H1 (cell line): ENCODE measurements around the gene BABAM2. TPM values are rescaled to one million over a fixed set of nuclear protein-coding genes. Genes with fewer than 3 reads are reported as not detected.

ENCODE experiments used
- CTCF ChIA-PET: fragments of 300-600 bp; sonication (Branson Sonifier 250); formaldehyde crosslinking; loops from one replicate; lab custom pipeline; 2021; ENCODE audit not compliant: partially characterized antibody; lab: Charles Lee
- POLR2A ChIA-PET: fragments of 300-600 bp; sonication (Branson Sonifier 250); formaldehyde crosslinking; loops from one replicate; lab custom pipeline; 2021; ENCODE audit warnings: inconsistent platforms; ENCODE audit not compliant: partially characterized antibody; lab: Charles Lee
- DNase-seq, 2 experiments: peaks; one replicate each; pipeline versions ENCODE4 v3.0.0 to v3.0.0-alpha.2; 2010 to 2022; ENCODE audit warnings: low spot score in 2 of 2, low read depth in 1 of 2, mixed read lengths in 1 of 2
- FAIRE-seq: peaks from 2 replicates; lab custom pipeline; 2011; peaks lifted over from hg19 to GRCh38; lab: Jason Lieb, UNC
- H2AFZ ChIP-seq: 2 replicates; pipeline ENCODE4 v1.8.1; 2012; ENCODE audit warnings: low read length, inconsistent platforms
- H2AK5ac ChIP-seq: 2 replicates; pipeline ENCODE4 v1.6.1; 2013; ENCODE audit warnings: low read depth, low read length
- H2BK120ac ChIP-seq: replicated peaks from 2 replicates; pipeline ENCODE3; 2013; ENCODE audit warnings: low read depth, low read length, inconsistent platforms
- H2BK12ac ChIP-seq: 2 replicates; pipeline ENCODE4 v1.6.1; 2013; ENCODE audit warnings: low read depth, low read length
- H2BK15ac ChIP-seq: 2 replicates; pipeline ENCODE4 v1.6.1; 2013; ENCODE audit warnings: low read length
- H2BK20ac ChIP-seq: 2 replicates; pipeline ENCODE4 v1.6.1; 2013; ENCODE audit warnings: low read length
- H2BK5ac ChIP-seq: 2 replicates; pipeline ENCODE4 v1.6.1; 2013; ENCODE audit warnings: low read depth, low read length
- H3K14ac ChIP-seq: 2 replicates; pipeline ENCODE4 v1.6.1; 2013; ENCODE audit warnings: inconsistent platforms; ENCODE audit not compliant: insufficient read length
- H3K18ac ChIP-seq: 2 replicates; pipeline ENCODE4 v1.6.1; 2013; ENCODE audit warnings: low read length; ENCODE audit errors: extremely low read depth
- H3K23ac ChIP-seq: 2 replicates; pipeline ENCODE4 v1.6.1; 2013; ENCODE audit warnings: inconsistent platforms; ENCODE audit not compliant: insufficient read length
- H3K23me2 ChIP-seq: 2 replicates; pipeline ENCODE4 v1.6.1; 2013; ENCODE audit warnings: low read depth, low read length
- H3K27ac ChIP-seq: 2 replicates; pipeline ENCODE4 v1.6.1; 2011; ENCODE audit warnings: low read depth, low read length, inconsistent platforms
- H3K27me3 ChIP-seq, 4 experiments: replicated peaks in 1 of 4; 1 replicate in 1 of 4; 2 replicates in 3 of 4; pipeline versions ENCODE4 v1.6.1 to v1.8.1; 2011 to 2013; ENCODE audit warnings: low read length in 3 of 4, mild to moderate bottlenecking in 3 of 4, inconsistent platforms in 2 of 4, mixed read lengths in 2 of 4, moderate library complexity in 1 of 4; ENCODE audit not compliant: control insufficient read depth in 3 of 4, insufficient read depth in 3 of 4; ENCODE audit errors: extremely low read depth in 1 of 4
- H3K36me3 ChIP-seq, 4 experiments: 2 replicates each; pipeline versions ENCODE4 v1.6.1 to v1.8.1; 2011 to 2013; ENCODE audit warnings: mild to moderate bottlenecking in 4 of 4, low read length in 3 of 4, moderate library complexity in 2 of 4, control low read depth in 1 of 4, inconsistent platforms in 1 of 4; ENCODE audit not compliant: insufficient read depth in 4 of 4, control insufficient read depth in 2 of 4
- H3K4ac ChIP-seq: replicated peaks from 2 replicates; pipeline ENCODE3; 2013; ENCODE audit warnings: low read length, low read depth, mixed read lengths, inconsistent platforms; ENCODE audit not compliant: insufficient read length
- H3K4me1 ChIP-seq, 4 experiments: replicated peaks in 1 of 4; 1 replicate in 1 of 4; 2 replicates in 3 of 4; pipeline versions ENCODE4 v1.6.1 to v1.8.1; 2011 to 2013; ENCODE audit warnings: low read length in 3 of 4, inconsistent platforms in 2 of 4, mixed read lengths in 1 of 4; ENCODE audit not compliant: insufficient read depth in 4 of 4, control insufficient read depth in 3 of 4
- H3K4me2 ChIP-seq, 2 experiments: 2 replicates each; pipeline versions ENCODE4 v1.6.1 to v1.8.1; 2011 to 2013; ENCODE audit warnings: low read depth in 2 of 2, low read length in 2 of 2, control low read depth in 1 of 2, inconsistent platforms in 1 of 2, mild to moderate bottlenecking in 1 of 2; ENCODE audit not compliant: insufficient read depth in 1 of 2
- H3K4me3 ChIP-seq, 4 experiments: fragments of 200-600, 300-600 bp in 1 of 4; sonication (generic), shearing (Covaris generic), sonication (Bioruptor Twin) in 1 of 4; 2 replicates each; pipeline versions ENCODE4 v1.5.1 to v1.8.1; 2011 to 2016; ENCODE audit warnings: low read length in 4 of 4, low read depth in 3 of 4, control low read depth in 2 of 4, inconsistent platforms in 2 of 4, mild to moderate bottlenecking in 2 of 4, mixed read lengths in 1 of 4, moderate library complexity in 1 of 4; ENCODE audit not compliant: insufficient read depth in 2 of 4; ENCODE audit errors: extremely low read depth in 1 of 4
- H3K56ac ChIP-seq: replicated peaks from 2 replicates; pipeline ENCODE3; 2013; ENCODE audit warnings: low read depth, mild to moderate bottlenecking, mixed read lengths, low read length, inconsistent platforms; ENCODE audit not compliant: insufficient read length
- H3K79me1 ChIP-seq: 2 replicates; pipeline ENCODE4 v1.6.1; 2013; ENCODE audit warnings: low read depth, low read length, control low read depth
- H3K79me2 ChIP-seq, 2 experiments: 2 replicates each; pipeline versions ENCODE4 v1.6.1 to v1.8.1; 2012 to 2013; ENCODE audit warnings: low read length in 2 of 2, mild to moderate bottlenecking in 2 of 2, inconsistent platforms in 1 of 2; ENCODE audit not compliant: insufficient read depth in 2 of 2, control insufficient read depth in 1 of 2
- H3K9ac ChIP-seq, 4 experiments: replicated peaks in 1 of 4; 1 replicate in 1 of 4; 2 replicates in 3 of 4; pipeline versions ENCODE4 v1.6.1 to v1.8.1; 2011 to 2013; ENCODE audit warnings: low read depth in 3 of 4, low read length in 3 of 4, control low read depth in 2 of 4, mild to moderate bottlenecking in 2 of 4, moderate library complexity in 2 of 4, inconsistent platforms in 1 of 4; ENCODE audit errors: extremely low read depth in 1 of 4
- H3K9me3 ChIP-seq, 2 experiments: 2 replicates each; pipeline versions ENCODE4 v1.6.1 to v1.8.1; 2012 to 2013; ENCODE audit warnings: mild to moderate bottlenecking in 2 of 2, moderate library complexity in 2 of 2, control low read depth in 1 of 2, inconsistent platforms in 1 of 2, low read depth in 1 of 2, low read length in 1 of 2, mixed read lengths in 1 of 2; ENCODE audit not compliant: insufficient read depth in 2 of 2
- H4K20me1 ChIP-seq, 2 experiments: replicated peaks in 1 of 2; 2 replicates each; pipeline versions ENCODE3 to v1.8.1; 2011 to 2013; ENCODE audit warnings: inconsistent platforms in 2 of 2, low read length in 2 of 2, mild to moderate bottlenecking in 1 of 2; ENCODE audit not compliant: insufficient read depth in 2 of 2, control insufficient read depth in 1 of 2
- H4K5ac ChIP-seq: 2 replicates; pipeline ENCODE4 v1.6.1; 2013; ENCODE audit warnings: low read length, low read depth, mixed read lengths, inconsistent platforms; ENCODE audit not compliant: insufficient read length
- H4K8ac ChIP-seq: 2 replicates; pipeline ENCODE4 v1.8.0; 2013; ENCODE audit warnings: mild to moderate bottlenecking, moderate library complexity, low read length, inconsistent platforms; ENCODE audit not compliant: insufficient read depth; ENCODE audit errors: extremely low read depth
- H4K91ac ChIP-seq: replicated peaks from 2 replicates; pipeline ENCODE3; 2013; ENCODE audit warnings: low read length, mixed read lengths, inconsistent platforms; ENCODE audit not compliant: insufficient read length
- ATF2 ChIP-seq: IDR thresholded peaks from 2 replicates; pipeline ENCODE4 v1.6.1; 2012; ENCODE audit warnings: low read length, inconsistent platforms
- BACH1 ChIP-seq: IDR thresholded peaks from 2 replicates; pipeline ENCODE4 v1.6.1; 2012; ENCODE audit warnings: low read length, improper control_type of control experiment
- BRCA1 ChIP-seq: IDR thresholded peaks from 2 replicates; pipeline ENCODE4 v1.6.1; 2012; ENCODE audit warnings: low read depth, low read length, improper control_type of control experiment
- CHD2 ChIP-seq: IDR thresholded peaks from 2 replicates; pipeline ENCODE4 v1.6.1; 2012; ENCODE audit warnings: low read length, improper control_type of control experiment
- CTBP2 ChIP-seq: IDR thresholded peaks from 2 replicates; pipeline ENCODE4 v1.7.0; 2011; ENCODE audit warnings: borderline replicate concordance, mild to moderate bottlenecking, moderate library complexity, mixed read lengths, low read length; ENCODE audit not compliant: insufficient read depth, insufficient read length
- HDAC2 ChIP-seq, 2 experiments: fragments of 300-600 bp in 1 of 2; sonication (generic) in 1 of 2; IDR thresholded peaks; 2 replicates each; pipeline ENCODE4 v1.6.1; 2011 to 2012; ENCODE audit warnings: low read depth in 2 of 2, low read length in 2 of 2, mild to moderate bottlenecking in 2 of 2, moderate library complexity in 2 of 2, borderline replicate concordance in 1 of 2, inconsistent platforms in 1 of 2
- KDM5A ChIP-seq: fragments of 200-600 bp; IDR thresholded peaks from 2 replicates; pipeline ENCODE4 v1.7.1; 2012; ENCODE audit warnings: mild to moderate bottlenecking, low read length, inconsistent platforms, mixed read lengths
- RAD21 ChIP-seq, 2 experiments: IDR thresholded peaks in 1 of 2; conservative IDR thresholded peaks in 1 of 2; 2 replicates each; pipeline ENCODE4 v1.6.1; 2011; ENCODE audit warnings: low read depth in 2 of 2, low read length in 2 of 2, improper control_type of control experiment in 1 of 2, inconsistent platforms in 1 of 2, mild to moderate bottlenecking in 1 of 2, moderate library complexity in 1 of 2
- SIX5 ChIP-seq: IDR thresholded peaks from 2 replicates; pipeline ENCODE4 v1.6.1; 2011; ENCODE audit warnings: mild to moderate bottlenecking, low read depth, low read length
- TAF1 ChIP-seq: IDR thresholded peaks from 2 replicates; pipeline ENCODE4 v1.6.1; 2011; ENCODE audit warnings: mild to moderate bottlenecking, low read depth, low read length
- TBP ChIP-seq: IDR thresholded peaks from 2 replicates; pipeline ENCODE4 v1.6.1; 2011; ENCODE audit warnings: low read depth, low read length, improper control_type of control experiment
- TCF12 ChIP-seq: IDR thresholded peaks from 2 replicates; pipeline ENCODE4 v1.6.1; 2011; ENCODE audit warnings: low read depth, mild to moderate bottlenecking, low read length
- YY1 ChIP-seq: IDR thresholded peaks from 2 replicates; pipeline ENCODE4 v1.6.1; 2011; ENCODE audit warnings: low read depth, mild to moderate bottlenecking, low read length
- WGBS, 2 experiments: shearing (Covaris generic) in 1 of 2; methylation state at CpG; one replicate each; pipeline versions ENCODE4 v1.1.6 to v1.1.7; 2013 to 2015; ENCODE audit warnings: low lambda C conversion rate in 2 of 2, mixed read lengths in 2 of 2, inconsistent platforms in 1 of 2, low coverage in 1 of 2, missing lambda C conversion rate in 1 of 2; ENCODE audit not compliant: insufficient replicate concordance in 2 of 2, insufficient coverage in 1 of 2, insufficient read length in 1 of 2; ENCODE audit errors: extremely low coverage in 1 of 2, missing lambda C conversion rate in 1 of 2; 5-methylcytosine and 5-hydroxymethylcytosine counted together
- polyA plus RNA-seq, 7 experiments: library from polyadenylated mRNA; depleted of rRNA in 3 of 7; stranded (reverse) in 5 of 7; unstranded in 2 of 7; fragments of >200 nt in 5 of 7; fragments of 200-250 nt in 2 of 7; gene quantifications; 1 replicate in 5 of 7; 2 replicates in 1 of 7; 4 replicates in 1 of 7; pipeline versions ENCODE4 v1.2.1 to v1.2.3, GENCODE V29; 2011 to 2013; ENCODE audit warnings: missing spikeins in 2 of 7, mixed read lengths in 2 of 7
- total RNA-seq: library from RNA; stranded (reverse); fragmentation: NEBNext Ultra II Directional; extraction: Animal tissue kit (Norgen Biotek cat#: 25700); gene quantifications from 2 replicates; pipeline ENCODE4 v1.2.1, GENCODE V29; 2021

Gene BABAM2
- total and polyA plus RNA-seq, 2 of the 8 experiments (the other 6 are each of a cell fraction or from before 2014, with no cell fraction given): 15.8 to 20.9 TPM

DNA sequence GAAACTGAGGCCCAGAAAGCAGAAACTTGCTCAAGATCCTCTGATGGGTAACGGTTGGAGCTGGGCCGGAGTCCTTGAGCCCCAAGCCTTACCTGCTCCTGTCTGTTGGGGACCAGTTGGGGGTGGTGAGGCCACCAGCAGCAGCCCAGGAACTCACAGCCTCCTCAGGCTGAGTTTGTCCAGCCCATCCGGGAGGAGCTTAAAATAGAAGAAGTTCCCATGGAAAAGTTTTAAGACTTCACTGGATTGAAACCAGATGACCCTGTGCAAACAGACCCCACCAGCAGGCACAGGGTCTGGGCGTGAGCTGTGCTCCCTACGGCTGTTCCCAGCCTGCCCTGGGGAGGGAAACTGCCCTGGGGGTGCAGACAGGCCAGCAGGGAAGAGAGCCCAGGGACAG is 461.6 kb downstream of the BABAM2 start:
- no peak overlapping the region for H3K4me3 ChIP-seq
- no peaks in the 10 kb centered on the region for H3K79me2 ChIP-seq
- no peaks in the 10 kb centered on the region for H3K27me3 ChIP-seq
- H2AK5ac ChIP-seq: no peak overlapping the region
- H4K91ac ChIP-seq: no peak overlapping the region
- H3K4me1 ChIP-seq: peaks cover 0 to 6% (median 2%) of the 10 kb centered on the region in 4 experiments; a peak in 5 of 7 replicates
- H3K9me3 ChIP-seq: no peaks in the 10 kb centered on the region
- H3K23ac ChIP-seq: no peak overlapping the region
- POLR2A ChIA-PET: no interaction called here
- H3K56ac ChIP-seq: no peak overlapping the region
- no peak overlapping the region for H3K4ac ChIP-seq
- H3K9ac ChIP-seq: no peak overlapping the region
- no peak overlapping the region for H3K18ac ChIP-seq
- H2BK5ac ChIP-seq: no peak overlapping the region
- no peak overlapping the region for H2BK15ac ChIP-seq
- CTCF ChIA-PET: no interaction called here
- H3K4me2 ChIP-seq: no peak overlapping the region
- H4K8ac ChIP-seq: no peak overlapping the region
- no peak overlapping the region for H3K27ac ChIP-seq
- H3K23me2 ChIP-seq: no peaks in the 10 kb centered on the region
- H3K36me3 ChIP-seq: no peaks in the 10 kb centered on the region
- 76% methylated on average over 5 of the region's 5 CpGs; no CpG with 5 or more reads in 1 of the 2 experiments for WGBS, 2 experiments
- no peaks in the 10 kb centered on the region for H3K79me1 ChIP-seq
- H2BK120ac ChIP-seq: no peak overlapping the region
- H2BK12ac ChIP-seq: no peak overlapping the region
- H3K14ac ChIP-seq: no peak overlapping the region
- H2BK20ac ChIP-seq: no peak overlapping the region
- no peak overlapping the region for H4K5ac ChIP-seq
- no peak overlapping the region for H2AFZ ChIP-seq
- H4K20me1 ChIP-seq: no peaks in the 10 kb centered on the region
- DNase-seq (no peak), FAIRE-seq (no peak)
- no peak for TF ChIP-seq TAF1
- no peak for TF ChIP-seq ATF2
- no peak for TF ChIP-seq BRCA1
- TF ChIP-seq SIX5: no peak
- TF ChIP-seq RAD21 (IDR thresholded peaks at IDR 0.05 in 1 of 2, conservative IDR thresholded peaks at IDR 0.05 in 1 of 2; ENCODE audit: low read depth in 2 of 2, low read length in 2 of 2): no peak
- TF ChIP-seq KDM5A: no peak
- no peak for TF ChIP-seq HDAC2 (IDR thresholded peaks at IDR 0.05; ENCODE audit: borderline replicate concordance in 1 of 2, low read depth in 2 of 2, low read length in 2 of 2)
- TF ChIP-seq YY1: no peak
- no peak for TF ChIP-seq TCF12
- TF ChIP-seq CHD2: no peak
- no peak for TF ChIP-seq TBP
- TF ChIP-seq BACH1: no peak
- no peak for TF ChIP-seq CTBP2
